Ishikawa (cell line): Measurements from ENCODE around the gene ST3GAL3.

Source experiments
- CEBPB ChIP-seq: IDR thresholded peaks from 2 replicates; pipeline ENCODE4 v1.6.1; 2012
- CREB1 ChIP-seq: IDR thresholded peaks from 2 replicates; pipeline ENCODE4 v1.6.1; 2012; ENCODE audit warnings: low read depth
- EGR1 ChIP-seq: IDR thresholded peaks from 2 replicates; pipeline ENCODE4 v1.6.1; 2012
- EP300 ChIP-seq: IDR thresholded peaks from 2 replicates; pipeline ENCODE4 v1.6.1; 2012; ENCODE audit warnings: borderline replicate concordance
- FOXM1 ChIP-seq: IDR thresholded peaks from 2 replicates; pipeline ENCODE4 v1.6.1; 2012; ENCODE audit warnings: low read depth, borderline replicate concordance
- NFIC ChIP-seq: IDR thresholded peaks from 2 replicates; pipeline ENCODE4 v1.6.1; 2012
- RAD21 ChIP-seq: IDR thresholded peaks from 2 replicates; pipeline ENCODE4 v1.6.1; 2012; ENCODE audit warnings: low read depth
- TAF1 ChIP-seq: IDR thresholded peaks from 2 replicates; pipeline ENCODE4 v1.6.1; 2012; ENCODE audit warnings: low read depth, mild to moderate bottlenecking
- TCF12 ChIP-seq: IDR thresholded peaks from 2 replicates; pipeline ENCODE4 v1.6.1; 2012; ENCODE audit warnings: low read depth
- TEAD4 ChIP-seq: IDR thresholded peaks from 2 replicates; pipeline ENCODE4 v1.6.1; 2012
- YY1 ChIP-seq: IDR thresholded peaks from 2 replicates; pipeline ENCODE4 v1.6.1; 2012; ENCODE audit warnings: low read depth
- ZBTB7A ChIP-seq: IDR thresholded peaks from 2 replicates; pipeline ENCODE4 v1.6.1; 2012; ENCODE audit warnings: low read depth
- TF ChIP-seq, protein P1 (sequence below): IDR thresholded peaks from 2 replicates; pipeline ENCODE4 v1.6.1; 2012
- TF ChIP-seq, protein P2 (sequence below): IDR thresholded peaks from 2 replicates; pipeline ENCODE4 v1.6.1; 2012; ENCODE audit warnings: low read depth, mild to moderate bottlenecking
- TF ChIP-seq, protein P3 (sequence below): IDR thresholded peaks from 2 replicates; pipeline ENCODE4 v1.6.1; 2012

The ST3GAL3 gene

DNA sequence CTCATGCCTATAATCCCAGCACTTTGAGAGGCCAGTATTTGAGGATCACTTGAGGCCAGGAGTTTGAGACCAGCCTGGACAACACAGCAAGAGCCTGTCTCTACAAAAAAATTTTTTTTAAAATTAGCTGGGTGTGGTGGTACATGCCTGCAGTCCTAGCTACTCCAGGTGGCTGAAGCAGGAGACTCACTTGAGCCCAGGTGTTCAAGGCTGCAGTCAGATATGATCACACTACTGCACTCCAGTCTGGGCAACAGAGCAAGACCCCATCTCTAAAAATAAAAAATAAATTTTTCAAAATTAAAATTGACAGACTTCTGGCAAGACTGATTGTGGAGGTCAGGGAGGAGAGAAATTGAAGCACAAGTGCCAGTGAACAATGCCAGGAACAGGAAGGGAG lies 60.8 kb downstream of the ST3GAL3 start:
- TF ChIP-seq TAF1, result no peak
- no peak for TF ChIP-seq TEAD4
- no peak for TF ChIP-seq CEBPB
- no peak for TF ChIP-seq NFIC
- no peak for TF ChIP-seq RAD21
- TF ChIP-seq, protein P1, sequence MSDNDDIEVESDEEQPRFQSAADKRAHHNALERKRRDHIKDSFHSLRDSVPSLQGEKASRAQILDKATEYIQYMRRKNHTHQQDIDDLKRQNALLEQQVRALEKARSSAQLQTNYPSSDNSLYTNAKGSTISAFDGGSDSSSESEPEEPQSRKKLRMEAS, result no peak
- TF ChIP-seq, protein P2, sequence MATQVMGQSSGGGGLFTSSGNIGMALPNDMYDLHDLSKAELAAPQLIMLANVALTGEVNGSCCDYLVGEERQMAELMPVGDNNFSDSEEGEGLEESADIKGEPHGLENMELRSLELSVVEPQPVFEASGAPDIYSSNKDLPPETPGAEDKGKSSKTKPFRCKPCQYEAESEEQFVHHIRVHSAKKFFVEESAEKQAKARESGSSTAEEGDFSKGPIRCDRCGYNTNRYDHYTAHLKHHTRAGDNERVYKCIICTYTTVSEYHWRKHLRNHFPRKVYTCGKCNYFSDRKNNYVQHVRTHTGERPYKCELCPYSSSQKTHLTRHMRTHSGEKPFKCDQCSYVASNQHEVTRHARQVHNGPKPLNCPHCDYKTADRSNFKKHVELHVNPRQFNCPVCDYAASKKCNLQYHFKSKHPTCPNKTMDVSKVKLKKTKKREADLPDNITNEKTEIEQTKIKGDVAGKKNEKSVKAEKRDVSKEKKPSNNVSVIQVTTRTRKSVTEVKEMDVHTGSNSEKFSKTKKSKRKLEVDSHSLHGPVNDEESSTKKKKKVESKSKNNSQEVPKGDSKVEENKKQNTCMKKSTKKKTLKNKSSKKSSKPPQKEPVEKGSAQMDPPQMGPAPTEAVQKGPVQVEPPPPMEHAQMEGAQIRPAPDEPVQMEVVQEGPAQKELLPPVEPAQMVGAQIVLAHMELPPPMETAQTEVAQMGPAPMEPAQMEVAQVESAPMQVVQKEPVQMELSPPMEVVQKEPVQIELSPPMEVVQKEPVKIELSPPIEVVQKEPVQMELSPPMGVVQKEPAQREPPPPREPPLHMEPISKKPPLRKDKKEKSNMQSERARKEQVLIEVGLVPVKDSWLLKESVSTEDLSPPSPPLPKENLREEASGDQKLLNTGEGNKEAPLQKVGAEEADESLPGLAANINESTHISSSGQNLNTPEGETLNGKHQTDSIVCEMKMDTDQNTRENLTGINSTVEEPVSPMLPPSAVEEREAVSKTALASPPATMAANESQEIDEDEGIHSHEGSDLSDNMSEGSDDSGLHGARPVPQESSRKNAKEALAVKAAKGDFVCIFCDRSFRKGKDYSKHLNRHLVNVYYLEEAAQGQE, result no peak
- TF ChIP-seq ZBTB7A, result no peak
- no peak for TF ChIP-seq EP300

DNA sequence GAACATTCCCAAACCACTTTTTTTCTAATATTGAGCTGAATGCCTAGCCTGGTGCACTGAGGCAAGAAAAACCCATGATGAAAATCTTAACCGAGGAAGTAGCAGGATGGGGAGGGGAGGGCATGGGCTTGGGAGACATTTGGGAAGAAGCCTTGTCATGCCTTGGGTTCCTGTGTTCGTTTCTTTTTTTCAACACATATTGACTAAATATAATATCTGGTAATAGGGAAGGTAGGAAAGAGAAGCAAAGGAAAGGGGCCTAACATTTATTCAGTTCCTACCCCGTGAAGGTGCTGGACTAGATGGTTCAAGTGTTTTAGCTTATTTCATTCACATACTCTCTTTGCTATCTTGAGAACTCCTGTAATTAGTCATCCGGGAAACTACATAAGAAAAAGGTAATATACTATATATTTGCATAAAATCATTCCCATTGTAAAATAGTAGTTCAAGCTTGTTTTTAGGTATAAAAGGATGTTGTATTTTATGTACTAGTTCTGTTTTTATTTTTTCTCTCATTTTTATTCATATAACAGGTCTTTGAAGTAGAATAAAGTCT lies 62.1 kb downstream of the ST3GAL3 start:
- no peak for TF ChIP-seq TEAD4
- TF ChIP-seq FOXM1, result no peak
- TF ChIP-seq, protein P3, sequence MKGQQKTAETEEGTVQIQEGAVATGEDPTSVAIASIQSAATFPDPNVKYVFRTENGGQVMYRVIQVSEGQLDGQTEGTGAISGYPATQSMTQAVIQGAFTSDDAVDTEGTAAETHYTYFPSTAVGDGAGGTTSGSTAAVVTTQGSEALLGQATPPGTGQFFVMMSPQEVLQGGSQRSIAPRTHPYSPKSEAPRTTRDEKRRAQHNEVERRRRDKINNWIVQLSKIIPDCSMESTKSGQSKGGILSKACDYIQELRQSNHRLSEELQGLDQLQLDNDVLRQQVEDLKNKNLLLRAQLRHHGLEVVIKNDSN, result no peak
- TF ChIP-seq, protein P1, result no peak
- TF ChIP-seq NFIC, result no peak
- TF ChIP-seq TCF12, result no peak
- TF ChIP-seq YY1, result no peak
- no peak for TF ChIP-seq EP300
- TF ChIP-seq, protein P2, result no peak
- TF ChIP-seq CEBPB, result no peak
- no peak for TF ChIP-seq ZBTB7A
- no peak for TF ChIP-seq EGR1
- TF ChIP-seq CREB1, result no peak
- no peak for TF ChIP-seq TAF1
- no peak for TF ChIP-seq RAD21

DNA sequence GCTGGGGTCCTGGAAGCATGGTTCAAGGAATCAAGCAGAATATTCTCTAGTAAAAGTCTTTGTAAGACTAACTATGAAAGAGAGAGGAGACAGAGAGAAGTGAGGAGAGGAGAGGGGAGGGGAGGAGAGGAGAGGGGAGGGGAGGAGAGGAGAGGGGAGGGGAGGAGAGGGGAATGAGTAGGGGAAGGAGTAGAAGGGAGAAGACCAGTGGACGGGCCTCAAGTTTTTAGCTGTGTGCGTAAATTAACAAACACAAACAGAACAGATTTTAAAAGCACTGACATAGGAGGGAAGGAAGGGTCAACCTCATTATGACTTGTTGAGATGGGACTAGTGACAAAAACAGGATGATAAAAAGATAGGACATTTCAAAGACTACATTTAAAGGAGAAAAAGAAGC lies 62.8 kb downstream of the ST3GAL3 start:
- TF ChIP-seq EP300, result no peak
- no peak for TF ChIP-seq NFIC
- no peak for TF ChIP-seq RAD21
- no peak for TF ChIP-seq FOXM1
- TF ChIP-seq, protein P1, result no peak
- TF ChIP-seq CREB1, result no peak
- TF ChIP-seq TEAD4, result no peak
- no peak for TF ChIP-seq ZBTB7A
- TF ChIP-seq, protein P3, result no peak
- TF ChIP-seq TCF12, result no peak

DNA sequence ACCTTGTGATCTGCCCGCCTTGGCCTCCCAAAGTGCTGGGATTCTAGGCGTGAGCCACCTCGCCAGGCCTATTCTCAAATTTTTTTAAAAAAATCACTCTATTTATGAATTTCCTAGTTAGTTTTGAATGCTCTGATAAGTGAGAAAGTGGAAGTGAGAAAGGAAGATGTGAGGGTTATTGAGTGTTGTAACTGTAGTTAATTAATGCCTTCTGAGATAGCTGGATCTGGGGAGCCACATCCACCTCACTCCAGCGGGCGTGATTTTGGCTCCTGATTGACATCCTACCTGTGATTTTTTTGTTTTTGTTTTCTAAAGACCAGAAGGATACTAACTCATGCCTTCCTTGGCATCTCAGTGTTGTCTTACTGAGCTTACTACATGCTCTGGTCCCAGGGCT lies 65.6 kb downstream of the ST3GAL3 start:
- TF ChIP-seq EP300 (no peak), TEAD4 (no peak), TCF12 (no peak), CEBPB (no peak), TAF1 (no peak), ZBTB7A (no peak), NFIC (no peak), EGR1 (no peak)
- TF ChIP-seq, protein P2, result no peak
- TF ChIP-seq, protein P1, result no peak
